HCT116 (cell line): ENCODE data around the gene QRICH1. TPM values are rescaled to one million over a fixed set of nuclear protein-coding genes. Genes with fewer than 3 reads are reported as not detected.

Experiments
- ATAC-seq: fragments of 200-7000 bp; cut with Tn5 transposase; 2 replicates; pipeline ENCODE4 v1.9.1; 2020; ENCODE audit warnings: mild to moderate bottlenecking, moderate library complexity
- BruUV-seq: library from RNA; stranded (reverse); fragments of 400-500 nt; replicated peaks from 2 replicates; lab custom pipeline; 2021; lab: Mats Ljungman, UMichigan
- CTCF ChIA-PET: fragments of 300-600 bp; sonication (Branson Sonifier 250); formaldehyde crosslinking; loops from one replicate; lab custom pipeline; 2021; ENCODE audit warnings: antibody characterized with exemption; lab: Charles Lee
- POLR2A ChIA-PET: fragments of 300-600, 350-600 bp; sonication (Branson Sonifier 250); formaldehyde crosslinking; loops from one replicate; lab custom pipeline; 2021; ENCODE audit warnings: antibody characterized with exemption; lab: Charles Lee
- RAD21 ChIA-PET, 2 experiments: fragments of 300-600 bp; sonication (Branson Sonifier 250); formaldehyde crosslinking; loops; one replicate each; lab custom pipeline; 2023; ENCODE audit warnings: low total read pairs in 2 of 2; ENCODE audit not compliant: uncharacterized antibody in 2 of 2, unreplicated experiment in 2 of 2, low non-redundant PET in 1 of 2; lab: Charles Lee
- DNase-seq: peaks from one replicate; pipeline ENCODE4 v3.0.0-alpha.2; 2010; ENCODE audit warnings: low read depth, low spot score
- H2AFZ ChIP-seq: fragments of 200-600 bp; shearing (Covaris generic), sonication (generic); 2 replicates; pipeline ENCODE4 v1.6.1; 2017; ENCODE audit warnings: low read depth, mixed run types, mixed read lengths, antibody characterized with exemption, low read length; ENCODE audit not compliant: poor library complexity, severe bottlenecking
- H3K27ac ChIP-seq: 2 replicates; pipeline ENCODE4 v1.5.1; 2012; ENCODE audit warnings: low read depth, low read length
- H3K27me3 ChIP-seq: fragments of 200-600 bp; sonication (generic); 2 replicates; pipeline ENCODE4 v1.6.1; 2016; ENCODE audit warnings: mixed run types, low read length, mixed read lengths; ENCODE audit not compliant: insufficient read depth
- H3K36me3 ChIP-seq, 2 experiments: fragments of 200-500 bp in 1 of 2; fragments of 200-600 bp in 1 of 2; sonication (Bioruptor generic) in 1 of 2; sonication (generic) in 1 of 2; 2 replicates each; pipeline versions ENCODE4 v1.5.1 to v1.6.1; 2014 to 2016; ENCODE audit warnings: low read length in 2 of 2, inconsistent platforms in 1 of 2, mixed read lengths in 1 of 2, mixed run types in 1 of 2; ENCODE audit not compliant: insufficient read depth in 2 of 2, control insufficient read depth in 1 of 2
- H3K4me1 ChIP-seq, 2 experiments: fragments of 200-600 bp in 1 of 2; sonication (generic) in 1 of 2; 2 replicates each; pipeline versions ENCODE4 v1.5.1 to v1.6.1; 2012 to 2017; ENCODE audit warnings: low read length in 2 of 2, inconsistent platforms in 1 of 2, mild to moderate bottlenecking in 1 of 2, mixed read lengths in 1 of 2, mixed run types in 1 of 2, moderate library complexity in 1 of 2; ENCODE audit not compliant: insufficient read depth in 2 of 2, control insufficient read depth in 1 of 2
- H3K4me2 ChIP-seq: fragments of 200-600 bp; sonication (generic); 2 replicates; pipeline ENCODE4 v1.6.1; 2017; ENCODE audit warnings: mixed run types, low read length, mixed read lengths
- H3K4me3 ChIP-seq, 2 experiments: fragments of 200-600 bp in 1 of 2; sonication (generic) in 1 of 2; replicated peaks in 1 of 2; 2 replicates each; pipeline ENCODE4 v1.5.1; 2011 to 2016; ENCODE audit warnings: low read length in 2 of 2, control low read depth in 1 of 2, low read depth in 1 of 2, mild to moderate bottlenecking in 1 of 2, mixed read lengths in 1 of 2, mixed run types in 1 of 2
- H3K79me2 ChIP-seq: fragments of 200-600 bp; sonication (generic); 2 replicates; pipeline ENCODE4 v1.6.1; 2017; ENCODE audit warnings: mild to moderate bottlenecking, mixed run types, low read length, moderate library complexity, mixed read lengths; ENCODE audit not compliant: insufficient read depth
- H3K9ac ChIP-seq: fragments of 200-600 bp; sonication (generic); 2 replicates; pipeline ENCODE4 v1.6.1; 2016; ENCODE audit warnings: low read length, mixed read lengths
- H3K9me2 ChIP-seq: fragments of 200-600 bp; sonication (generic), shearing (Covaris generic); 2 replicates; pipeline ENCODE4 v1.6.1; 2017; ENCODE audit warnings: mixed run types, mild to moderate bottlenecking, moderate library complexity; ENCODE audit not compliant: insufficient read depth
- H3K9me3 ChIP-seq, 2 experiments: fragments of 200-500 bp in 1 of 2; fragments of 200-600 bp in 1 of 2; sonication (Bioruptor generic) in 1 of 2; sonication (generic) in 1 of 2; 2 replicates each; pipeline ENCODE4 v1.6.1; 2014 to 2017; ENCODE audit warnings: low read length in 2 of 2, mixed read lengths in 2 of 2, inconsistent platforms in 1 of 2, low read depth in 1 of 2, mild to moderate bottlenecking in 1 of 2, mixed run types in 1 of 2, moderate library complexity in 1 of 2; ENCODE audit not compliant: control insufficient read depth in 1 of 2, insufficient read depth in 1 of 2
- H4K20me1 ChIP-seq: fragments of 200-600 bp; sonication (generic), shearing (Covaris generic); 2 replicates; pipeline ENCODE4 v1.6.1; 2017; ENCODE audit warnings: mixed run types, mild to moderate bottlenecking, moderate library complexity; ENCODE audit not compliant: insufficient read depth
- CBX3 ChIP-seq: IDR thresholded peaks from 2 replicates; pipeline ENCODE4 v1.6.1; 2012; ENCODE audit warnings: low read depth
- ELF1 ChIP-seq: IDR thresholded peaks from 2 replicates; pipeline ENCODE4 v1.6.1; 2012; ENCODE audit warnings: low read depth, borderline replicate concordance
- EZH2 ChIP-seq: fragments of 200-600 bp; sonication (generic); IDR thresholded peaks from 2 replicates; pipeline ENCODE4 v1.6.1; 2017; ENCODE audit warnings: antibody characterized with exemption, mixed run types
- POLR2AphosphoS5 ChIP-seq: IDR thresholded peaks from 2 replicates; pipeline ENCODE4 v1.6.1; 2011; ENCODE audit warnings: mild to moderate bottlenecking, low read depth, low read length, moderate library complexity
- RAD21 ChIP-seq: IDR thresholded peaks from 2 replicates; pipeline ENCODE4 v1.6.1; 2012; ENCODE audit warnings: low read depth, mild to moderate bottlenecking
- SP1 ChIP-seq: IDR thresholded peaks from 2 replicates; pipeline ENCODE4 v1.6.1; 2012; ENCODE audit warnings: low read depth
- SRF ChIP-seq: IDR thresholded peaks from 2 replicates; pipeline ENCODE4 v1.6.1; 2012; ENCODE audit warnings: low read depth
- TCF7L2 ChIP-seq: IDR thresholded peaks from 2 replicates; pipeline ENCODE4 v1.7.0; 2011; ENCODE audit warnings: borderline replicate concordance, inconsistent platforms; ENCODE audit not compliant: insufficient read depth, insufficient read length; ENCODE audit errors: extremely low read depth
- YY1 ChIP-seq: IDR thresholded peaks from 2 replicates; pipeline ENCODE4 v1.6.1; 2011; ENCODE audit warnings: low read length, low read depth, moderate library complexity, mild to moderate bottlenecking; ENCODE audit not compliant: insufficient replicate concordance; ENCODE audit errors: extremely low read depth
- ZFX ChIP-seq: fragments of 450-650 bp; IDR thresholded peaks from 2 replicates; pipeline ENCODE4 v1.6.1; 2017
- ZNF274 ChIP-seq: fragments of 200-500 bp; sonication (Bioruptor generic); IDR thresholded peaks from 2 replicates; pipeline ENCODE4 v1.6.1; 2014; ENCODE audit warnings: mild to moderate bottlenecking, low read depth, low read length, inconsistent platforms
- intact Hi-C: fragments of 100-400 bp; cut with micrococcal nuclease; formaldehyde crosslinking; loops from 2 replicates; pipeline ENCODE4 v1.10.0; 2022
- total RNA-seq: library from RNA; stranded (reverse); gene quantifications from one replicate; pipeline ENCODE4 v1.2.1, GENCODE V29; 2021; ENCODE audit not compliant: unreplicated experiment
- TF ChIP-seq, protein P1 (sequence below), 3 experiments: fragments of 200-600 bp in 1 of 3; sonication (generic) in 1 of 3; IDR thresholded peaks in 2 of 3; conservative IDR thresholded peaks in 1 of 3; 2 replicates each; pipeline ENCODE4 v1.5.1; 2012 to 2017; ENCODE audit warnings: low read depth in 2 of 3, low read length in 2 of 3, antibody characterized with exemption in 1 of 3, borderline replicate concordance in 1 of 3, control low read depth in 1 of 3, mild to moderate bottlenecking in 1 of 3, mixed read lengths in 1 of 3, mixed run types in 1 of 3, moderate library complexity in 1 of 3; ENCODE audit not compliant: insufficient read depth in 1 of 3
- TF ChIP-seq, protein P2 (sequence below): IDR thresholded peaks from 2 replicates; pipeline ENCODE4 v1.6.1; 2012; ENCODE audit warnings: low read depth

QRICH1 gene
- total RNA-seq, 1 experiment from 2014 or later = 105 TPM

DNA sequence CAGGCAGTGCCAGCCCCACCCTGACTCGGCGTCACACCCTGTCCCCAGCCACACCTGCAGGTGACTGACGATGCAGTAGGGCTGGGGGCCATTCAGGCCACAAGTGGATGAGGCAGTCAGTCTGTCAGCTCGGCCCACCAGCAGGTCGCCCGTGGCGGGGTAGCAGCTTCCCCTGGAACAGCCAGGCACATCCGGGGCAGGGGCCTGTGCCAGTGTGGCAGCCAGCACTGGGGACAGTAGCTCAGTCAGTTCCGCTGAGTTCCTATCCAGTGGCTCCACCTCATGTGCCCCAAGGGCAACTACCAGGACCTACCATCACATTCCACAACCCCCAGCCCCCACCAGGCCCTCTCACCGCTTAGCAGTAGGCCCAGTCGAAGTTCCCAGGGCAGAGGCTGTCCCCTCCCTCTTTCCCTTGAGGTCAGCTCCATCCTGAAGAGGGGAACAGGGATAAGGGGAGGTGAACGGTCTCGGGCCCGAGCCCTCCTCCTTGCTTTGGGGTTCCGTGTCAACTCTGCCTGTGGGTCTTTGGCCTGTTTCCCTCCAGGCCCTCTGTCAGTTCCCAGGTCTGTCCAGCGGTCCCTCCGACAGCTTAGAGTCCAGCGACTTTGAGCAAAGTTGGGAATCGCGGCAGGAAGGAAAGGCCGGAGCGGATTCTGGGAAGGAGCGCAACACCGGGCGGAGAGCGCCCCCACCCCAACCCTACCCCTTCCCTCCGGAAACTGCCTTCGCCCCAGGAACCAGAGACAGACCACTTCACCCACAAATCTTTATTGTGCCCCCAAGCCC is 38.8 kb upstream of the QRICH1 start, which contains the start of gene LAMB2:
TSS of gene LAMB2 (minus strand) at position 614 of the 789 bp plus-strand sequence. CDS start at position 431, 183 bp downstream.
- ChIA-PET CTCF (interaction anchor here (0.9 to 2.7 kb wide), 4 partner anchors 38 to 317 kb away, joined by 3 to 13 read pairs (median 10); partner anchors contain the start of gene QRICH1), RAD21 (interaction anchor here (0.8 to 1.4 kb wide), 2 partner anchors 12 to 316 kb away, joined by 3 to 8 read pairs; partner anchors contain the start of gene USP19 (in 1 of the 2)), POLR2A (interaction anchor here (1.4 to 2.7 kb wide), 4 partner anchors 12 to 103 kb away, joined by 5 to 23 read pairs (median 8); partner anchors contain the start of genes IMPDH2, KLHDC8B, QRICH1 and USP19)
- Histone ChIP-seq H3K4me3 (peak within 1 kb of the TSS; percentile 70 to 91), H3K27me3 (no peaks in the 10 kb centered on the region), H3K4me2 (peak within 1 kb of the TSS; percentile 100), H3K79me2 (peaks cover 11% of the 10 kb centered on the region; the same call in 1 of the 2 replicates), H2AFZ (peak within 1 kb of the TSS; percentile 73), H3K9me2 (no peaks in the 10 kb centered on the region), H3K36me3 (peaks cover 0 to 2% of the 10 kb centered on the region in 2 experiments; a peak in 1 of 4 replicates), H4K20me1 (no peaks in the 10 kb centered on the region), H3K4me1 (peaks cover 16 to 46% of the 10 kb centered on the region in 2 experiments), H3K9me3 (no peaks in the 10 kb centered on the region), H3K9ac (peak within 1 kb of the TSS; percentile 87), H3K27ac (peak within 1 kb of the TSS; percentile 89)
- peak; percentile 66 for DNase-seq
- BruUV-seq = TSS peak; percentile 82
- peak; percentile 74 for ATAC-seq
- TF ChIP-seq CBX3 (no peak), ZNF274 (no peak), POLR2AphosphoS5 (peak; percentile 74), SRF (no peak), EZH2 (no peak), ELF1 (no peak), YY1 (peak; percentile 73), SP1 (no peak), TCF7L2 (peak; percentile 7), RAD21 (no peak), ZFX (peak; percentile 65; the same call in 1 of the 2 replicates)
- TF ChIP-seq, protein P1, sequence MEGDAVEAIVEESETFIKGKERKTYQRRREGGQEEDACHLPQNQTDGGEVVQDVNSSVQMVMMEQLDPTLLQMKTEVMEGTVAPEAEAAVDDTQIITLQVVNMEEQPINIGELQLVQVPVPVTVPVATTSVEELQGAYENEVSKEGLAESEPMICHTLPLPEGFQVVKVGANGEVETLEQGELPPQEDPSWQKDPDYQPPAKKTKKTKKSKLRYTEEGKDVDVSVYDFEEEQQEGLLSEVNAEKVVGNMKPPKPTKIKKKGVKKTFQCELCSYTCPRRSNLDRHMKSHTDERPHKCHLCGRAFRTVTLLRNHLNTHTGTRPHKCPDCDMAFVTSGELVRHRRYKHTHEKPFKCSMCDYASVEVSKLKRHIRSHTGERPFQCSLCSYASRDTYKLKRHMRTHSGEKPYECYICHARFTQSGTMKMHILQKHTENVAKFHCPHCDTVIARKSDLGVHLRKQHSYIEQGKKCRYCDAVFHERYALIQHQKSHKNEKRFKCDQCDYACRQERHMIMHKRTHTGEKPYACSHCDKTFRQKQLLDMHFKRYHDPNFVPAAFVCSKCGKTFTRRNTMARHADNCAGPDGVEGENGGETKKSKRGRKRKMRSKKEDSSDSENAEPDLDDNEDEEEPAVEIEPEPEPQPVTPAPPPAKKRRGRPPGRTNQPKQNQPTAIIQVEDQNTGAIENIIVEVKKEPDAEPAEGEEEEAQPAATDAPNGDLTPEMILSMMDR (IDR thresholded peaks at IDR 0.05 in 2 of 3, conservative IDR thresholded peaks at IDR 0.05 in 1 of 3; ENCODE audit: borderline replicate concordance in 1 of 3, insufficient read depth in 1 of 3, low read depth in 2 of 3, low read length in 2 of 3) = peak in 1 of 3 experiments; percentile 4; a peak in 1 of 6 replicates
- TF ChIP-seq, protein P2, sequence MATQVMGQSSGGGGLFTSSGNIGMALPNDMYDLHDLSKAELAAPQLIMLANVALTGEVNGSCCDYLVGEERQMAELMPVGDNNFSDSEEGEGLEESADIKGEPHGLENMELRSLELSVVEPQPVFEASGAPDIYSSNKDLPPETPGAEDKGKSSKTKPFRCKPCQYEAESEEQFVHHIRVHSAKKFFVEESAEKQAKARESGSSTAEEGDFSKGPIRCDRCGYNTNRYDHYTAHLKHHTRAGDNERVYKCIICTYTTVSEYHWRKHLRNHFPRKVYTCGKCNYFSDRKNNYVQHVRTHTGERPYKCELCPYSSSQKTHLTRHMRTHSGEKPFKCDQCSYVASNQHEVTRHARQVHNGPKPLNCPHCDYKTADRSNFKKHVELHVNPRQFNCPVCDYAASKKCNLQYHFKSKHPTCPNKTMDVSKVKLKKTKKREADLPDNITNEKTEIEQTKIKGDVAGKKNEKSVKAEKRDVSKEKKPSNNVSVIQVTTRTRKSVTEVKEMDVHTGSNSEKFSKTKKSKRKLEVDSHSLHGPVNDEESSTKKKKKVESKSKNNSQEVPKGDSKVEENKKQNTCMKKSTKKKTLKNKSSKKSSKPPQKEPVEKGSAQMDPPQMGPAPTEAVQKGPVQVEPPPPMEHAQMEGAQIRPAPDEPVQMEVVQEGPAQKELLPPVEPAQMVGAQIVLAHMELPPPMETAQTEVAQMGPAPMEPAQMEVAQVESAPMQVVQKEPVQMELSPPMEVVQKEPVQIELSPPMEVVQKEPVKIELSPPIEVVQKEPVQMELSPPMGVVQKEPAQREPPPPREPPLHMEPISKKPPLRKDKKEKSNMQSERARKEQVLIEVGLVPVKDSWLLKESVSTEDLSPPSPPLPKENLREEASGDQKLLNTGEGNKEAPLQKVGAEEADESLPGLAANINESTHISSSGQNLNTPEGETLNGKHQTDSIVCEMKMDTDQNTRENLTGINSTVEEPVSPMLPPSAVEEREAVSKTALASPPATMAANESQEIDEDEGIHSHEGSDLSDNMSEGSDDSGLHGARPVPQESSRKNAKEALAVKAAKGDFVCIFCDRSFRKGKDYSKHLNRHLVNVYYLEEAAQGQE = no peak
- intact Hi-C loops = loop anchor here (1.0 kb wide), 2 partner anchors 38 to 143 kb away; partner anchors contain the start of gene QRICH1
